ENCODE measurements around the gene SAMD14. TPM values are rescaled to one million over a fixed set of nuclear protein-coding genes. Genes with fewer than 3 reads are reported as not detected.
A peak's percentile ranks its signal among the peaks of the same experiment; 100 is the strongest.

SAMD14 gene
- total RNA-seq, 1 experiment from 2014 or later, result not detected

DNA sequence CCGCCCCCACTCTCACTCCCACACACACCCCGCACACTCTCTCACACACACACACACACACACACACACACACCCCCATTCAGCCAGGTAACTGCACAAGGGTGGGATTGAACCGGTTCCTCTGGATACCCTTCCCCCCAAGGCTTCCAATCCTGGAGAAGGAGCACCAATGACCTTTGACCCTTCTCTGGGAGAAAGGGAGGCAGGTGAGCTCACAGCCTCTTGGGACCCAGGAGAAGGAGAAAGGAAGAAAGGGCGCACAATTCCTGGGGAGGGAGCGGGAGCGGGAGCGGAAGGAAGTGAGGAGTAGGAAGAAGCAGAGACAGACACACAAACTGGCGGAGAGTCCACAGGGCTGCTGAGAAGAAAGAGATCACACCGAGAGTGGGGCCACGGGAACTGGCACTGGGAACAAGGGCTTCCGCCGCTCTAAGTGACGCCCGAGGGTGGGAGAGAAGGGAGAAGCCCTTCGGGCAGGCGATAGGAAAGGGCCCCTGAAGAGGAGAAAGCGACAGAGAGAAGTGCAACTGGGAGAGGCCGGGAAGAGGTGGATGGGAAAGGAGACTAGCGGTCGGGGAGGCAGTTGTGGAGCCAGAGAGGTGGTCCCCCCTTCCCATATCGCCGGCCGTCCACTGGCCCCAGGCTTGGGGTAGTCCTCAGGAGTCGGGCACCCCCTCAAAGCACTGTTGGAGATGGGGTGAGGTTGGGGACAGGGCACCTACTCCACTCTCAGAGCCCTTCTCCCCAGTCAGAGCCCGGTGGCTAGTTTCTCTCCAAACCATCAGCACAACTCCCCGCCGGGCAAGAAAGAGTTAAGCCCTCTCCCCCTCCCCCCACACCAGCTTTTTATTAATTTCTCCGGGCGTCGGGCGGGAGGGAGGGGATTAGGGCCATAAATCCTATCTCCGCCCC lies 1.3 kb downstream of the SAMD14 start:
- no peak for DNase-seq
- H3K9me3 ChIP-seq, result no peaks in the 10 kb centered on the region
- H3K4me3 ChIP-seq, result no peak overlapping the region
- no peaks in the 10 kb centered on the region for H3K27me3 ChIP-seq
- peaks cover 12% of the 10 kb centered on the region for H3K36me3 ChIP-seq

- Histone ChIP-seq H3K9me3 (no peaks in the 10 kb centered on the region), H3K36me3 (peaks cover 8% of the 10 kb centered on the region), H3K4me3 (no peak overlapping the region), H3K27me3 (no peaks in the 10 kb centered on the region)
- DNase-seq, result no peak
These were observed 2.1 kb downstream of the SAMD14 start for GRCh38 chr17:50127697-50128361.

- Histone ChIP-seq H3K27me3 (no peaks in the 10 kb centered on the region), H3K9me3 (no peaks in the 10 kb centered on the region), H3K36me3 (no peaks in the 10 kb centered on the region), H3K4me3 (no peak overlapping the region)
- DNase-seq, result no peak
These were observed 4.5 kb downstream of the SAMD14 start for GRCh38 chr17:50125420-50125997.

GRCh38 chr17:50123649-50124349 lies 6.2 kb downstream of the SAMD14 start:
- DNase-seq, result peak; percentile 45
- H3K9me3 ChIP-seq, result no peaks in the 10 kb centered on the region
- no peak overlapping the region for H3K4me3 ChIP-seq

GRCh38 chr17:50122945-50123344 lies 7.0 kb downstream of the SAMD14 start:
- Histone ChIP-seq H3K9me3 (no peaks in the 10 kb centered on the region), H3K27me3 (0 out of 2 replicates have a peak, but pooled peaks cover 2% of the 10 kb centered on the region), H3K4me3 (no peak overlapping the region), H3K36me3 (no peaks in the 10 kb centered on the region)
- DNase-seq, result no peak

More at GRCh38 chr17:50123649-50124349, 6.2 kb downstream of the SAMD14 start:
- H3K36me3 ChIP-seq, result no peaks in the 10 kb centered on the region
- H3K27me3 ChIP-seq, result no peaks in the 10 kb centered on the region

- Histone ChIP-seq H3K36me3 (no peaks in the 10 kb centered on the region), H3K4me3 (no peak overlapping the region), H3K9me3 (no peaks in the 10 kb centered on the region), H3K27me3 (0 out of 2 replicates have a peak, but pooled peaks cover 2% of the 10 kb centered on the region)
- DNase-seq, result no peak
These were observed 9.3 kb downstream of the SAMD14 start for GRCh38 chr17:50120475-50121253.

DNA sequence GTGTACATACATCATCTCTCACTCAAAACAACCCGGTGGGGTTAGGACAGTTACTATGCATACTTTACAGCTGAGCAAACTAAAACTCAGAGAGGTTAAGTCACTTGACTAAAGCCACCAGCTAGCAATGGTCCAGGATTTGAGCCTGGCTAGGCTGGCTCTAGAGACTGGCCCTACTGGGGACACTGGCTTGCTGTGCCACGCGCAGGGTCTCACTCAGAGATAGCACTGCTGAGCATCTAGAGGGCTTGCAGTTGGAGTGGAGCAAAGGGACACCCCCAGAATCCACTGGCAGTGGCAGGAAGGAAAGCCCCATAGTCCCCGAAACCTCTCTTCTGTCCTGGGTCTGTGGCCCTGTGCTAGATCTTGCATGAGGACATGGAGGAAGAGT lies 11.1 kb downstream of the SAMD14 start:
- DNase-seq, result no peak
- Histone ChIP-seq H3K27me3 (0 out of 2 replicates have a peak, but pooled peaks cover 2% of the 10 kb centered on the region), H3K36me3 (no peaks in the 10 kb centered on the region), H3K9me3 (no peaks in the 10 kb centered on the region), H3K4me3 (no peak overlapping the region)

DNA sequence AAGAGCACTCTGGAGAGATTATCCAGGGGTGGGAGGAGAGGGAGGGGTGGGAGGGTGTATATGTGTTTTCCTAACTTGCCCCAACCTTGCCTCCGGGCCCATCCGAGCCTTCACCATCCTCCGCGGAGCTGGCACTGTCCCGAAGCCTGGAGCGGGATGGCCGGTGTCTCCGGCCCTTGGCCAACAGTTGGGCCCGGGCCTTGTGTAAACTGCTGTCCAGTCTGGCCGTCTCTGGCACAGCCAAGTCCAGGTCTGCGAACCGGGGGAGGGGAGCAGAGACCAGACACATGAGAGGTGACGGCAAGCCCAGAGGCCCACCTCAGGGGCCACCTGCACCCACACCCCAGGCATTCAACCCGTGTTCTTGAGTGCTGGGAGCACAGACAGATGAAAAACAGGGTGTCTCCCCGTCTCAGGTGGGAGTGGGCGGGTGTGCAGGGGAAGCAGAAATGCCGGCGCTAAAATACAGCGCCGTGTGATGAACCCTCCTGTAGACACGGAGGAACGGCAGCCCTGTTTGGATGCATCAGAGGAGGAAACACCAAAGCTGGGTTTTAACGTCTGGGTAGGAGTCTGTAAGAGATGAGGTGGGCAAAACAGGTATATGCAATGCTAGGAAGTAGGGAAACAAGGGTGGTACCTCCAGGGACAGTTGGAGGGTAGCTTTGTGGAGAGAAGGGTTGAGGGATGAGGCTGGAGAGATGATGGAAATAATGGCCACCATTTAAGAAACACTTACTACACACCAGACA lies 11.7 kb downstream of the SAMD14 start:
- H3K27me3 ChIP-seq, result 0 out of 2 replicates have a peak, but pooled peaks cover 2% of the 10 kb centered on the region
- no peaks in the 10 kb centered on the region for H3K36me3 ChIP-seq
- no peak overlapping the region for H3K4me3 ChIP-seq
- no peaks in the 10 kb centered on the region for H3K9me3 ChIP-seq
- DNase-seq, result no peak

- no peak overlapping the region for H3K4me3 ChIP-seq
- DNase-seq, result no peak
- no peaks in the 10 kb centered on the region for H3K9me3 ChIP-seq
- H3K36me3 ChIP-seq, result no peaks in the 10 kb centered on the region
- 0 out of 2 replicates have a peak, but pooled peaks cover 2% of the 10 kb centered on the region for H3K27me3 ChIP-seq
These were observed 12.5 kb downstream of the SAMD14 start for GRCh38 chr17:50117202-50118051.

DNA sequence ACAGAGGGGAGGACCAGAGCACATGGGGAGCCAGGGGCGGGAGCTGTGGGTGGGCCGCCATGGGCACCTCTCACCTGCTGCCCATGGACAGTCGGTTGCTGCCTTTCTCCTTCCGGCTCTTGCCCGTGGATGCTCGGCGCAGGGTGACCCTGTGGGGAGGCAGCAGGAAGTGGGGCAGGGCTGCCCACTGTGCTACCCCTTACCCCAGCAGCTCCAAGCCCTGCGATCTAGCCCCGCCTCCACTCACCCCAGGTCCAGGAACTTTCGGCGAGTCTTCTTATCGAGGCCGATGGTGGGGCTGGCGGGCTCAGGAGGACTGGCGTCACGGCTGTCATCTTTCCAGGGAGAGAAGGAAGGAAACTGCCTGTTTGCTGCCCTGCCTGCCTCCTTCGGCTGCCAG lies 14.2 kb downstream of the SAMD14 start:
- Histone ChIP-seq H3K4me3 (no peak overlapping the region), H3K27me3 (0 out of 2 replicates have a peak, but pooled peaks cover 2% of the 10 kb centered on the region), H3K36me3 (no peaks in the 10 kb centered on the region; the same call in 1 of the 2 replicates), H3K9me3 (no peaks in the 10 kb centered on the region)
- no peak for DNase-seq

- H3K4me3 ChIP-seq, result no peak overlapping the region
- 0 out of 2 replicates have a peak, but pooled peaks cover 2% of the 10 kb centered on the region for H3K27me3 ChIP-seq
- no peaks in the 10 kb centered on the region; the same call in 1 of the 2 replicates for H3K36me3 ChIP-seq
- H3K9me3 ChIP-seq, result no peaks in the 10 kb centered on the region
- no peak for DNase-seq
These were observed 15.1 kb downstream of the SAMD14 start for GRCh38 chr17:50114849-50115357.

GRCh38 chr17:50114401-50114800 lies 15.6 kb downstream of the SAMD14 start:
- Histone ChIP-seq H3K36me3 (no peaks in the 10 kb centered on the region; the same call in 1 of the 2 replicates), H3K27me3 (0 out of 2 replicates have a peak, but pooled peaks cover 2% of the 10 kb centered on the region), H3K4me3 (no peak overlapping the region), H3K9me3 (no peaks in the 10 kb centered on the region)
- DNase-seq, result no peak

DNA sequence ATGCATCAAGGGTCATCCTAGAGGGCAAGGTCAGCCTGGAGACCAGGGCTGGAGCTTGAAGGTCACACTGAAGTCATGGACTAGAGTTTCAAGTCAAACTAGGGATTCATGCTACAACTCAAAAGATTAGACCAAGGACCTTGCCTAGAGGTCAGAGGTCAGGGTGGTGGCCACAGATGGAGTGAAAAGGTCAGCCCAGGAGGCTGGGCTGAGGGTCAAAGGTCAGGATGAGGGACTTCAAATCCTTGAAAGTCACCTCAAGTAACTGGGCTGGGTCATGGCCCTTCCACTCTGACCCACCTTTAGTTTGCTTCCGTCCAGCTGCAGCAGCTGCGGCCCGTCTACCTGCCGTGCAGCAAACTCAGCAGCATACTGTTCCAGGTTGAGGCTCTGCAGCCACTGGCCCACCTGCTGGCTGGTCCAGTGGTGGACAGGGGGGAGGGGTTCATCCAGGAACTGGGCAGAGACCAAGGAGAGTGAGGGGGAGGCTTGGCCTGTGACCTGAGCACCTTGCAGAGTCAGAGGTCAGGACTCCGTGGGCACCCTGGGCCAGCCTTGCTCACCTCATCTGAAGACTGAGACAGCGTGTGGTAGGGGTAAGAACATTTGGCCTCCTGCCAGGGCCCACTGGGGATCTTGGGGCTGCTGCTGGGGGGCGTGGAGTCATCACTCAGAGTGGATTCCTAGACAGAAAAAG lies 16.2 kb downstream of the SAMD14 start:
- Histone ChIP-seq H3K9me3 (no peaks in the 10 kb centered on the region), H3K4me3 (no peak overlapping the region), H3K27me3 (0 out of 2 replicates have a peak, but pooled peaks cover 2% of the 10 kb centered on the region), H3K36me3 (no peaks in the 10 kb centered on the region; the same call in 1 of the 2 replicates)
- DNase-seq, result no peak

DNA sequence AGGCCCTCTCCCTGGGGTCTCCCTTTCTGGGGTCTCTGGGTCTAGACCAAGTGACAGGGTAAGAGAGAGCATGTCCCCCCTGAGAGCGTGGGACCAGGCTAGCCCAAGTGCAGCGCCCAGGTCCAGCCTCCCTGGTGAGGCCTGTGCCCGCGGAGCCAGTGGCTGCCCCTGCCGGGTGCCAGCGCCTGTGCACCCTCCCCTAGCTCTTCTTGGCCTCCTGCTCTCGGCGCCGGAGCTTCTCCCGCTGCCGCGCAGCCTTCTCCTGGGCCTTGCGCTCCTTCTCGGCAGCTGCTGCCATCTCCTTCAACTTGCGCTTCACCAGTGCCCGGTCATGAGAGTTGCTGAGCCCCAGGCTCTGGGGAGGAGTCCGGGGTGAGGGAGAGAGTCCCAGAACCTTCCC lies 17.3 kb downstream of the SAMD14 start:
- no peak for DNase-seq
- Histone ChIP-seq H3K27me3 (no peaks in the 10 kb centered on the region), H3K36me3 (no peaks in the 10 kb centered on the region; the same call in 1 of the 2 replicates), H3K9me3 (no peaks in the 10 kb centered on the region), H3K4me3 (no peak overlapping the region)

All from MG63 (cell line).